K562 (cell line): ENCODE data around the gene ZMIZ1. TPM values are rescaled to one million over a fixed set of nuclear protein-coding genes. Genes with fewer than 3 reads are reported as not detected.
A peak's percentile ranks its signal among the peaks of the same experiment; 100 is the strongest.

ENCODE experiments used
- ATAC-seq: fragments of 200-7000 bp; cut with Tn5 transposase; 3 replicates; pipeline ENCODE4 v1.9.1; 2020; ENCODE audit warnings: moderate library complexity
- BruUV-seq: library from RNA; stranded (reverse); fragments of 400-500 nt; replicated peaks from 2 replicates; lab custom pipeline; 2021; lab: Mats Ljungman, UMichigan
- CTCF ChIA-PET: fragments of 300-600 bp; formaldehyde crosslinking; extraction: SDS; loops from one replicate; lab custom pipeline; 2021; ENCODE audit warnings: low intra/inter-chr PET ratio; lab: Yijun Ruan, JAX
- POLR2A ChIA-PET: fragments of 300-600, 350-650 bp; sonication (Branson Sonifier 250); formaldehyde crosslinking; extraction: SDS; loops from one replicate; lab custom pipeline; 2021; ENCODE audit warnings: antibody characterized with exemption, inconsistent platforms; lab: Yijun Ruan, JAX
- DNase-seq, 4 experiments: peaks; one replicate each; pipeline versions ENCODE4 v3.0.0 to v3.0.0-alpha.2; 2011 to 2018; ENCODE audit warnings: low spot score in 3 of 4, mixed read lengths in 3 of 4; ENCODE audit errors: extremely low read depth in 1 of 4
- FAIRE-seq: peaks from 2 replicates; lab custom pipeline; 2011; peaks lifted over from hg19 to GRCh38; lab: Jason Lieb, UNC
- H2AFZ ChIP-seq: 2 replicates; pipeline ENCODE4 v1.6.0; 2011; ENCODE audit warnings: low read depth, low read length, control low read depth, inconsistent platforms
- H3K27ac ChIP-seq: fragments of 200-600 bp; 3 replicates; pipeline ENCODE4 v1.8.0; 2011; ENCODE audit warnings: low read depth, mild to moderate bottlenecking, control low read depth, inconsistent platforms, low read length, moderate library complexity, mixed read lengths; ENCODE audit errors: extremely low read depth
- H3K27me3 ChIP-seq, 2 experiments: fragments of 300-600 bp in 1 of 2; 2 replicates in 1 of 2; 3 replicates in 1 of 2; pipeline versions ENCODE4 v1.6.0 to v1.8.0; 2011; ENCODE audit warnings: inconsistent platforms in 2 of 2, low read length in 2 of 2, mild to moderate bottlenecking in 1 of 2, mixed read lengths in 1 of 2, moderate library complexity in 1 of 2; ENCODE audit not compliant: control insufficient read depth in 2 of 2, insufficient read depth in 2 of 2
- H3K36me3 ChIP-seq: fragments of 300-600 bp; 3 replicates; pipeline ENCODE4 v1.8.0; 2011; ENCODE audit warnings: mild to moderate bottlenecking, low read length, inconsistent platforms; ENCODE audit not compliant: control insufficient read depth, insufficient read depth
- H3K4me1 ChIP-seq, 2 experiments: fragments of 200-600 bp in 1 of 2; replicated peaks in 1 of 2; 2 replicates in 1 of 2; 3 replicates in 1 of 2; pipeline versions ENCODE4 v1.5.1 to v1.8.0; 2011; ENCODE audit warnings: inconsistent platforms in 2 of 2, low read length in 2 of 2, mild to moderate bottlenecking in 1 of 2, mixed read lengths in 1 of 2, moderate library complexity in 1 of 2; ENCODE audit not compliant: control insufficient read depth in 2 of 2, insufficient read depth in 2 of 2
- H3K4me2 ChIP-seq: 2 replicates; pipeline ENCODE4 v1.6.1; 2011; ENCODE audit warnings: low read length, control low read depth, inconsistent platforms, mixed read lengths; ENCODE audit not compliant: insufficient read depth
- H3K4me3 ChIP-seq: fragments of 200-600 bp; sonication (generic), shearing (Covaris generic); 2 replicates; pipeline ENCODE4 v1.5.1; 2016; ENCODE audit warnings: control low read depth, inconsistent platforms
- H3K79me2 ChIP-seq: fragments of 200-600 bp; 3 replicates; pipeline ENCODE4 v1.8.0; 2011; ENCODE audit warnings: low read length, inconsistent platforms; ENCODE audit not compliant: control insufficient read depth, insufficient read depth
- H3K9ac ChIP-seq, 2 experiments: 2 replicates each; pipeline versions ENCODE4 v1.6.0 to v1.6.1; 2011; ENCODE audit warnings: low read depth in 2 of 2, low read length in 2 of 2, control low read depth in 1 of 2, inconsistent platforms in 1 of 2, mild to moderate bottlenecking in 1 of 2, mixed read lengths in 1 of 2; ENCODE audit not compliant: insufficient read depth in 1 of 2
- H3K9me1 ChIP-seq: one replicate; pipeline ENCODE4 v1.6.0; 2011; ENCODE audit warnings: inconsistent platforms, mild to moderate bottlenecking, low read length, moderate library complexity; ENCODE audit not compliant: control insufficient read depth, insufficient read depth
- H3K9me3 ChIP-seq: replicated peaks from 2 replicates; pipeline ENCODE4 v1.5.1; 2011; ENCODE audit warnings: low read depth, low read length, inconsistent platforms; ENCODE audit not compliant: control insufficient read depth, insufficient read depth
- H4K20me1 ChIP-seq: replicated peaks from 2 replicates; pipeline ENCODE4 v1.6.1; 2011; ENCODE audit warnings: low read length, inconsistent platforms, mixed read lengths; ENCODE audit not compliant: control insufficient read depth, insufficient read depth
- ADNP ChIP-seq: fragments of 200-800 bp; sonication (Bioruptor generic); IDR thresholded peaks from 2 replicates; pipeline ENCODE4 v1.6.1; 2016; ENCODE audit warnings: missing genetic modification characterization, missing compliant biosample characterization
- BCOR ChIP-seq: fragments of 450-650 bp; IDR thresholded peaks from 2 replicates; pipeline ENCODE4 v1.6.1; 2016
- CCAR2 ChIP-seq: fragments of 200-400 bp; formaldehyde crosslinking; IDR thresholded peaks from 2 replicates; pipeline ENCODE4 v1.6.1; 2017; ENCODE audit warnings: mild to moderate bottlenecking, low read depth, low read length
- MLLT1 ChIP-seq, 2 experiments: fragments of 450-650 bp; IDR thresholded peaks; 2 replicates each; pipeline ENCODE4 v1.6.1; 2016
- RBM25 ChIP-seq: fragments of 200-400 bp; formaldehyde crosslinking; IDR thresholded peaks from 2 replicates; pipeline ENCODE4 v1.6.1; 2018; ENCODE audit warnings: low read length, low read depth, moderate library complexity; ENCODE audit not compliant: severe bottlenecking
- RUNX1 ChIP-seq: sonication (generic); IDR thresholded peaks from 2 replicates; pipeline ENCODE4 v1.6.1; 2016; ENCODE audit warnings: antibody characterized with exemption, low read depth
- WGBS: fragments of 100-300 bp; shearing (Covaris generic); methylation state at CpG from one replicate; pipeline ENCODE4 v1.1.6; 2016; ENCODE audit warnings: low coverage, mixed read lengths; ENCODE audit not compliant: insufficient coverage; ENCODE audit errors: missing lambda C conversion rate; 5-methylcytosine and 5-hydroxymethylcytosine counted together
- in situ Hi-C: fragments of 300-500 bp; cut with MboI; formaldehyde crosslinking; loops from 4 replicates; pipeline ENCODE4 v1.15.0; 2018; ENCODE audit warnings: inconsistent platforms, mixed read lengths
- intact Hi-C: fragments of 100-400 bp; cut with micrococcal nuclease; formaldehyde crosslinking; loops from 2 replicates; pipeline ENCODE4 v1.14.2; 2022
- polyA plus RNA-seq, 8 experiments: library from polyadenylated mRNA; depleted of rRNA in 4 of 8; stranded (reverse) in 5 of 8; unstranded in 3 of 8; fragments of >200 nt; fragmentation: Nextera tagmentation in 2 of 8; fragmentation: Illumina TruSeq in 1 of 8; extraction: Ambion mirVana in 2 of 8; extraction: Trizol in 1 of 8; gene quantifications; 2 replicates each; pipeline versions ENCODE4 v1.2.1 to v1.2.3, GENCODE V29; 2011 to 2014; ENCODE audit warnings: inconsistent platforms in 1 of 8, missing spikeins in 1 of 8
- total RNA-seq, 7 experiments: library from RNA; depleted of rRNA in 6 of 7; stranded (reverse); fragments of >200 nt in 6 of 7; fragmentation: Illumina TruSeq in 2 of 7; extraction: Trizol in 2 of 7; gene quantifications; 2 replicates each; pipeline versions ENCODE4 v1.2.1 to v1.2.3, GENCODE V29; 2011 to 2021; ENCODE audit warnings: low replicate concordance in 1 of 7

The ZMIZ1 gene
- total and polyA plus RNA-seq, 9 of the 15 experiments (the other 6 are each of a cell fraction or from before 2014, with no cell fraction given), result 1.0 to 37.3 (median 4.3) TPM

- DNase-seq (no peak), ATAC-seq (no peak), FAIRE-seq (no peak)
- Histone ChIP-seq H3K36me3 (no peaks in the 10 kb centered on the region; the same call in 2 of the 3 replicates), H3K9me3 (no peaks in the 10 kb centered on the region), H3K4me3 (no peak overlapping the region), H3K79me2 (no peaks in the 10 kb centered on the region), H3K9me1 (no peaks in the 10 kb centered on the region), H3K9ac (no peak overlapping the region), H2AFZ (no peak overlapping the region), H3K4me1 (peaks cover 0 to 16% of the 10 kb centered on the region in 2 experiments; a peak in 3 of 5 replicates), H4K20me1 (peaks cover 23% of the 10 kb centered on the region; the same call in 1 of the 2 replicates), H3K27ac (no peak overlapping the region), H3K4me2 (no peak overlapping the region), H3K27me3 (no peaks in the 10 kb centered on the region)
- BruUV-seq, result no TSS peak
- TF ChIP-seq MLLT1 (IDR thresholded peaks at IDR 0.05) (no peak), BCOR (0 out of 2 replicates have a peak, but pooled peaks have one; percentile 63), RUNX1 (no peak), CCAR2 (no peak), ADNP (tag) (peak; percentile 83), RBM25 (peak; percentile 88)
- intact Hi-C loops, result no loop called here
- 72% methylated on average over 7 of the region's 7 CpGs for WGBS
- in situ Hi-C loops, result no loop called here
- ChIA-PET CTCF (no interaction called here), POLR2A (interaction anchor here (0.5 to 0.8 kb wide), 5 partner anchors 19 to 257 kb away, joined by 3 to 4 read pairs (median 3); no protein-coding TSS in a partner anchor)
These were observed 215.5 kb downstream of the ZMIZ1 start for GRCh38 chr10:79284158-79284871.
